Brain microvascular endothelial cell (primary cell): ENCODE data around the gene B9D1.

Experiments
- DNase-seq: peaks from one replicate; pipeline ENCODE4 v3.0.0-alpha.2; 2020
- H3K27ac ChIP-seq: fragments of 250-450 bp; sonication (Bioruptor Pico); 2 replicates; pipeline ENCODE4 v1.5.1; 2020; ENCODE audit warnings: mild to moderate bottlenecking, moderate library complexity
- H3K27me3 ChIP-seq: fragments of 250-450 bp; sonication (Bioruptor Pico); replicated peaks from 2 replicates; pipeline ENCODE4 v1.5.1; 2020; ENCODE audit warnings: mild to moderate bottlenecking
- H3K36me3 ChIP-seq: fragments of 250-450 bp; sonication (Bioruptor Pico); replicated peaks from 2 replicates; pipeline ENCODE4 v1.5.1; 2020; ENCODE audit warnings: mild to moderate bottlenecking
- H3K4me3 ChIP-seq: 2 replicates; pipeline ENCODE4 v1.5.1; 2011; ENCODE audit warnings: low read depth, mild to moderate bottlenecking, control low read depth, low read length, moderate library complexity
- CTCF ChIP-seq: IDR thresholded peaks from 2 replicates; pipeline ENCODE4 v1.5.1; 2011; ENCODE audit warnings: low read depth, mild to moderate bottlenecking, moderate library complexity, low read length, control low read depth, inconsistent platforms; ENCODE audit errors: missing control alignments
- in situ Hi-C: cut with HindIII; loops from 2 replicates; pipeline ENCODE4 v1.10.0; 2017; ENCODE audit warnings: low sequenced_read_pairs, low pct_ligation_motif_present

Gene B9D1

GRCh38 chr17:19317359-19318095, 45.0 kb downstream of the B9D1 start:
- H3K27me3 ChIP-seq: no peaks in the 10 kb centered on the region
- H3K36me3 ChIP-seq: peaks cover under 1% of the 10 kb centered on the region
- in situ Hi-C loops: no loop called here
- H3K27ac ChIP-seq: peak overlapping the region; percentile 59
- TF ChIP-seq CTCF: peak; percentile 59
- no peak overlapping the region for H3K4me3 ChIP-seq
- peak; percentile 94 for DNase-seq

GRCh38 chr17:19316761-19317358, 45.7 kb downstream of the B9D1 start:
- no peak for TF ChIP-seq CTCF
- in situ Hi-C loops: no loop called here
- H3K4me3 ChIP-seq: no peak overlapping the region
- H3K27ac ChIP-seq: peak overlapping the region; percentile 56
- peaks cover 6% of the 10 kb centered on the region for H3K36me3 ChIP-seq
- DNase-seq: no peak
- H3K27me3 ChIP-seq: no peaks in the 10 kb centered on the region

DNA sequence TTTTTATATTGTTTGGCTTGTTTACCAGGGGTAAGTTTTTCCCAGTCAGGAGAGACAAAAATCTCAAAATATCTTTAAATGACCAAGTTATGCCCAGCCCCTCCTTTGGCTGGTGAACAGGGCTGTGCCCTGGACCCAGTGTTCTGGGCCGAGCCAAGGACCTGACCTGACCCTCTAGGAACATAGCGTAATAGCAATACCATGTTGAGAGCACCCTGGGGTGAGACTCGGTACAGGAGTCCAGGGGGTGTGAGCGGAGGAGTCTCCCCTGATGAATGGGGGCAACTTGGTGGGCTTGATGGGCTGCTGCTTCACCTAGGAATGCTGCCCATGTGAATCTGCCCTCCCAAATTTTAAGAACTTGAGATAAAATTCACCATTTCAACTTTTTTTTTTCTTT, 47.4 kb downstream of the B9D1 start:
- peaks cover 6% of the 10 kb centered on the region for H3K36me3 ChIP-seq
- H3K27ac ChIP-seq: no peak overlapping the region

GRCh38 chr17:19313746-19314651, 48.5 kb downstream of the B9D1 start:
- no peak for TF ChIP-seq CTCF
- Histone ChIP-seq H3K27me3 (no peaks in the 10 kb centered on the region), H3K36me3 (peaks cover 6% of the 10 kb centered on the region), H3K4me3 (no peak overlapping the region), H3K27ac (no peak overlapping the region)
- DNase-seq: no peak
- in situ Hi-C loops: no loop called here

More for the DNA sequence above, 47.4 kb downstream of the B9D1 start:
- H3K4me3 ChIP-seq: no peak overlapping the region
- TF ChIP-seq CTCF: no peak
- DNase-seq: no peak
- in situ Hi-C loops: no loop called here
- H3K27me3 ChIP-seq: no peaks in the 10 kb centered on the region

DNA sequence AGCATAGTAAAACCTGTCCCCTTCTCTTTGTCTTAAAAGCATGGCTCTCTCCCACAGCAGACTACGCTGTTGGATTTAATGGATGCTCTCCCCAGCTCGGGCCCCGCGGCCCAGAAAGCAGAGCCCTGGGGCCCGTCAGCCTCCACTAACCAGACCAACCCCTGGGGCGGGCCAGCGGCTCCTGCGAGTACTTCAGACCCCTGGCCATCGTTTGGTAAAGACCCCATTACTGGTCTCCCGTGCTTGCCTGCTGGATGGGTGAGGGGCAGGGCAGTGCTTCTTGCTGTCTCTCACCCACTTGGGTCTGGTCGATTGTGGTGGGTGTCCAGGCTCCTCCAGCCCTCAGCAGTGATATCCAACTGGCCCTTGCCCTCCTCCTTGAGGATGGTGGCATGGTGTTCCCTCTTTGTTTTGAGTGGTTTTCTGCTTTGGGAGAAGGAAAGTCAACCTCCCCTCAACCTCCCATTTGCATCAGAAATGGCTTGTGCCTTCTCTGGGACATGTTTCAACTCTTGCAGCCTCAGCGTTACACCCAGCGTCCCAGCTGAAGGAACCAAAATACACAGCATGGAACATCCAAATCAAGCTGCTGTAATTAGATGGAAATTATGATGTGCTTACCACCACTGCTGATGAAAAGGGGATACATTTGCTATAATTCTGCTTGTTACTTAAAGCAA, 49.3 kb downstream of the B9D1 start:
- H3K4me3 ChIP-seq: no peak overlapping the region
- H3K27me3 ChIP-seq: no peaks in the 10 kb centered on the region
- in situ Hi-C loops: no loop called here
- no peak for TF ChIP-seq CTCF
- H3K27ac ChIP-seq: no peak overlapping the region
- H3K36me3 ChIP-seq: peaks cover 6% of the 10 kb centered on the region
- no peak for DNase-seq
